CD4-positive, alpha-beta T cell treated with Interferon alpha-2 for 1 hour (primary cell): ENCODE results near the gene OPRL1.

ENCODE experiments used
- DNase-seq, 2 donors: peaks; one replicate each; pipeline ENCODE4 v3.0.0-alpha.2; 2020 to 2022

Gene OPRL1

DNA sequence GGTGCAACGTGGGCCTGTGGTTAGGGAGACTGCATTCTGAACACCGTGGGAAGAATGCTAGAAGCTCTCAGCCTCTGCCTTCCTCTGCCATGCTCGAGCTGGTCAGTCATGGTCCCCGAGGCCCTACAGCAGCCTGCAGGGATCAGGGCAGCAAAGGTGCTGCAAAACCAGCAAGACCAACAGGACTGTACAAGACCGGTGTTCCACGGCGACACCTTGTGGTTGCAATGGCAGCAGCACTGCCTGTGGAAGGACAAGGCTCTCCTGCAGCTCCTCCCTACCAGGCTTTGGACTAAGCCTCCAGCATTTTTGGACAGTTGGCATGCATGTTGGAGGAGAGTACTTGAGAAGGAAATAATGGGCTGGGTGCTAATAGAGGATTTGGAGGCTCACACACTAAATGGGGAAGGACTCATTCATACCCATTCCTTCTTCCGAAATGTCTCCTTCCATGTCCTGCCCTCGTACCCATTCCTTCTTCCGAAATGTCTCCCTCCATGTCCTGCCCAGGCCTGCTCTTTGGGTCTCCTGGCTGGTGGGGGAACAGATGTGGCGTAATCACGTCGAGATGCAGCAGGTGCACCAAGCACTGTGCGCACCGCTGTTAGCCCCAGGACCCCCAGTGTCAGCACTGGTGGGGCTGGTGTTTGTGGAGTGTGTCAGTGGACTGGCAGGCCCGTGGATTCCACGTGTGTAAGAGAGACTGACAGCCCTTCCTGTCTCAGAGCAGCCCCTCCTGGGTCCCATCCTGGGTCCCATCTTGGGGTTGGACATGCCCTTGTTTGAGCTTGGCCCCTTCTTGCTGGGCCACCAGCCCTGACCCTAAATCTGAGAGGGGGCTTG, 65.8 kb downstream of the OPRL1 start:
- no peak for DNase-seq

DNA sequence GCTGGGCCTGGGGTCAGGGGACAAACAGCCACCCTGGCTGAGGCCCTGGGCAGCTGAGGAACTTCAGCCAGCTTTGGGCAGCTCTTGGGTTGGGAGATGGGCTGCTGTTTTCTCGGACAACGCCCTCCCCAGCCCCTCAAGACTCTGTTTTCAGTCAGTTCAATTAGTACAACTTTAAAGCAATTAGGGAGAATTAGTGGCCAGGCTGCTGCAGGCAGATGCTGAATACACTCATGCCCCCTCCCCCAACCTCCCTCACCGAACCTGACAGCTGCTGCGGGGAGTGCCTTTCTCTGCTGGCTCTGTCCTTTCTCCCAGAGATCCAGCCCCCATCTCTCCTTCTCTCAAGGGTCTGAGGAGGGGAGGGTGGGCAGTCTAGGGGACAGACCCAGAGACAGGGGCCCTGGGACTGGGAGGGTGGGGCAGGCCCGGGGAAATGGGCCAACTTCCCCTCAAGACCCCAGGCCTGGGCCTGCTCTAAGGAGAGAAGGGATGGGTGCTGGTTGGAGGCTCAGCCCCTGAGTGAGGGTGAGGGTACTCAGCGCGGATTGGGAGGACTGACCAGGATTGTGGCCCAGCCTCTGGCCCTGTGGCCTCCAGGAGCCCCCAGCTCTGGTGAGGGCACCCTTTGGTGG, 66.5 kb downstream of the OPRL1 start:
- DNase-seq, result no peak

- no peak for DNase-seq
Observed at GRCh38 chr20:64146936-64147477, 67.1 kb downstream of the OPRL1 start.

GRCh38 chr20:64148581-64148980, 68.7 kb downstream of the OPRL1 start:
- DNase-seq, result no peak

GRCh38 chr20:64149141-64149540, 69.3 kb downstream of the OPRL1 start:
- no peak for DNase-seq

GRCh38 chr20:64149809-64150560, 70.1 kb downstream of the OPRL1 start:
- DNase-seq, result no peak
